Body of pancreas (tissue), 4 donors: ENCODE measurements around the gene STX8.

ENCODE experiments used
- POLR2A ChIP-seq, 3 donors: fragments of 450-650 bp; IDR thresholded peaks; one replicate each; pipeline ENCODE4 v1.6.1; 2016; ENCODE audit warnings: antibody characterized with exemption in 3 of 3, mild to moderate bottlenecking in 2 of 3
- TF ChIP-seq, protein P1 (sequence below), 7 experiments: fragments of 450-650 bp in 4 of 7; fragments of 200-600 bp in 3 of 7; sonication (generic) in 3 of 7; IDR thresholded peaks; one replicate each; pipeline ENCODE4 v1.5.1; 2016 to 2019; ENCODE audit warnings: antibody characterized with exemption in 7 of 7

DNA sequence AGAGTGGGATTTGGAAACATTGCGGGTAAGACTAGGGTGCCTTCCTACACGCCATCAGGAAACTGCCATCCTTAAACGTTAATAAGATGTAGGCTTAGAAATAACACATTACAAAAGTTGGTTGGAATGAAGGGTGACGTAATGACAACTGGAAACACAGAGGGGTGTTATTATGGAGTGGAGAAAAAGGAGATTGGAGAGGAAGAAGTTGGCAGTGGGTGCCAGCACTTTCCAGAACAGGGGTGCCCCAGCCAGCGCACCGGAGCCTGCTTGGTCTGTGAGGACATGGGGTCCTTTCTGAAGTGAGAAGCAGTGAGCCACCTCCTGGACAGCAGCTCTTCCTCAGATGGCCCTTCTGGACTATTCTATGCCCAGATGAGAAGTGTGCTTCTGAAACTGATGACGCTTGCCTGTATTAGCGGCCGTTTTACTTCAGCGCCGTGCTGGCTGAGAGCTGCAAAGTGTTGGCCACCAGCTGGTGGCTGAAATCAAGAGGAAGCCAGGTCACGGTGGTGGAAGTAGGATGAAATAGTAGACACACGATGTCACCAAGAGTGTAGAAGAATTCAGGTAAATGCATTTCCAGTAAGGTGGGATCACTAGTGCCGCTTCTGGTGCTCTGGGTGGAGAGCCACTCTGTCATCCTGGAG lies 309.5 kb downstream of the STX8 start:
- TF ChIP-seq, protein P1, sequence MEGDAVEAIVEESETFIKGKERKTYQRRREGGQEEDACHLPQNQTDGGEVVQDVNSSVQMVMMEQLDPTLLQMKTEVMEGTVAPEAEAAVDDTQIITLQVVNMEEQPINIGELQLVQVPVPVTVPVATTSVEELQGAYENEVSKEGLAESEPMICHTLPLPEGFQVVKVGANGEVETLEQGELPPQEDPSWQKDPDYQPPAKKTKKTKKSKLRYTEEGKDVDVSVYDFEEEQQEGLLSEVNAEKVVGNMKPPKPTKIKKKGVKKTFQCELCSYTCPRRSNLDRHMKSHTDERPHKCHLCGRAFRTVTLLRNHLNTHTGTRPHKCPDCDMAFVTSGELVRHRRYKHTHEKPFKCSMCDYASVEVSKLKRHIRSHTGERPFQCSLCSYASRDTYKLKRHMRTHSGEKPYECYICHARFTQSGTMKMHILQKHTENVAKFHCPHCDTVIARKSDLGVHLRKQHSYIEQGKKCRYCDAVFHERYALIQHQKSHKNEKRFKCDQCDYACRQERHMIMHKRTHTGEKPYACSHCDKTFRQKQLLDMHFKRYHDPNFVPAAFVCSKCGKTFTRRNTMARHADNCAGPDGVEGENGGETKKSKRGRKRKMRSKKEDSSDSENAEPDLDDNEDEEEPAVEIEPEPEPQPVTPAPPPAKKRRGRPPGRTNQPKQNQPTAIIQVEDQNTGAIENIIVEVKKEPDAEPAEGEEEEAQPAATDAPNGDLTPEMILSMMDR (IDR thresholded peaks at IDR 0.05), result no peak
- no peak for TF ChIP-seq POLR2A (IDR thresholded peaks at IDR 0.05)
